ENCODE measurements around the gene WRAP53. TPM values are rescaled to one million over a fixed set of nuclear protein-coding genes. Genes with fewer than 3 reads are reported as not detected.

The WRAP53 gene
- total RNA-seq, 2 donors from 2014 or later = 3.7 to 6.1 TPM

DNA sequence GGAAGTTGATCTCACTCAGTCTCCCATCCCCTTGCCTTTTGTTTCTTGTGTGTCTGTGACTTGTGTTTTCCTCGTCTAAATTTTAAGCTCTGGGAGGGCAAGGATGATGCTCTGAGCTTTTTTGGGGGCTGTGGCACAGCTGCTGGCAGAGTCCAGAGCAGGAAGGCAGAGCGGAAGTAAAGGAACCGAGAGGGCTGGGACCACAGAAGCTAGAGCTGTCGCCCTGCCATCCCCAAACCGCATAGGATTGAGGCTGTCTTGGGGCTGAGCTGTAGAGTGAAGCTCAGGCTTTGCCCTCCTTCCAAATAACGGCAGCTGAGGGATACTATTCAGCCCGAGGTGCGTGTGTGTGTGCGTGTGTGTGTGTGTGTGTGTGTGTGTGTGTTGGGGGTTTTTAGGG, 25.5 kb downstream of the WRAP53 start:
- no peaks in the 10 kb centered on the region for H3K27me3 ChIP-seq
- H3K9me3 ChIP-seq = no peaks in the 10 kb centered on the region
- no peak for DNase-seq (ENCODE audit: low spot score)

DNA sequence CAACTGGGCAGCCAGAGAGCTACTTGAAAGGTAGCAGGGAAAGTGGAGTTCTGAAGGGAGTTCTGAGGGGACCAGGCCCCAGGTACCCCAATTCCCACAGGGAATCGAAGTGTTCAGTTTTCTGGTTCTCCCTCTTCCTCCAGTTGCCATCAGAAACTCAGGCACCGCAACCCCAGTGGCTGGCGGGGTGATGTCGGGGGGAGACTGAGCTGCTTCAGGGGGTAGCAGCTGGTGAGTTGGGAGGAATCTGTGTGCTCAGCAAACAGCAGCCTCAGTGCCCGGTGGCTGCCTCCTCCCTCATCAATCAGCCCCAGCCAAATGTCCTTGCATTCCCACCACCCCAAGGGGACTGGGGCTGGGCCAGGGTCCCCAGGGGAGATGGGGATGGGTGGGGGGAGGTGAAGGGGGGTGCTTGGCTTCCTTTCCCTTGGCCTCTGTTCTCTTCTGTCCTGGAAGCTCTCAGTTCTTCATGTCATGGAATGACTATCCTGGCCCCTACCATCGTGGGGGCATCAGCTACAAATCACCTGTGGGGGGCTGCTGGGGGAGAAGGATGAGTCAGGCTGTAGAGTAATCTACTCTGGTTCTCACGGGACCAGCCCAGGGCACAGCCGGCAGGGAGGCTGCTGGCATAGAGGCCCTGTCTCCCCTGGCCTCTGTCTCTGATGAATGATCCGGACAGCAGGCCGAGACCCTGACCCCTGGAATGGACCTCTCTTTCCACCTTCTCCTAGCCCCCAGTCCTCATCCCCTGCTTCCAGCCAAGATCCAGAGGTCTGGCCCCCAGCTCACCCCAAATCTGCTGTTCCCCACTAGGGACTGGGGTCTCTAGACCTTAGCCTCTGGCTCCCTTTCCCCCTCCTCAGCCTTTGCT, 26.7 kb downstream of the WRAP53 start:
- H3K27ac ChIP-seq = no peak overlapping the region
- H3K4me1 ChIP-seq = peaks cover 0 to 21% of the 10 kb centered on the region in 2 donors
- TF ChIP-seq, protein P1, sequence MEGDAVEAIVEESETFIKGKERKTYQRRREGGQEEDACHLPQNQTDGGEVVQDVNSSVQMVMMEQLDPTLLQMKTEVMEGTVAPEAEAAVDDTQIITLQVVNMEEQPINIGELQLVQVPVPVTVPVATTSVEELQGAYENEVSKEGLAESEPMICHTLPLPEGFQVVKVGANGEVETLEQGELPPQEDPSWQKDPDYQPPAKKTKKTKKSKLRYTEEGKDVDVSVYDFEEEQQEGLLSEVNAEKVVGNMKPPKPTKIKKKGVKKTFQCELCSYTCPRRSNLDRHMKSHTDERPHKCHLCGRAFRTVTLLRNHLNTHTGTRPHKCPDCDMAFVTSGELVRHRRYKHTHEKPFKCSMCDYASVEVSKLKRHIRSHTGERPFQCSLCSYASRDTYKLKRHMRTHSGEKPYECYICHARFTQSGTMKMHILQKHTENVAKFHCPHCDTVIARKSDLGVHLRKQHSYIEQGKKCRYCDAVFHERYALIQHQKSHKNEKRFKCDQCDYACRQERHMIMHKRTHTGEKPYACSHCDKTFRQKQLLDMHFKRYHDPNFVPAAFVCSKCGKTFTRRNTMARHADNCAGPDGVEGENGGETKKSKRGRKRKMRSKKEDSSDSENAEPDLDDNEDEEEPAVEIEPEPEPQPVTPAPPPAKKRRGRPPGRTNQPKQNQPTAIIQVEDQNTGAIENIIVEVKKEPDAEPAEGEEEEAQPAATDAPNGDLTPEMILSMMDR (IDR thresholded peaks at IDR 0.05) = no peak
- H3K4me3 ChIP-seq = no peak overlapping the region
- DNase-seq (ENCODE audit: low spot score) = no peak
- no peaks in the 10 kb centered on the region for H3K9me3 ChIP-seq
- no peaks in the 10 kb centered on the region for H3K36me3 ChIP-seq
- no peaks in the 10 kb centered on the region for H3K27me3 ChIP-seq

More for the DNA sequence above, 25.5 kb downstream of the WRAP53 start:
- Histone ChIP-seq H3K36me3 (no peaks in the 10 kb centered on the region), H3K4me1 (peaks cover 0 to 21% of the 10 kb centered on the region in 2 donors), H3K4me3 (no peak overlapping the region), H3K27ac (no peak overlapping the region)
- TF ChIP-seq, protein P1 (IDR thresholded peaks at IDR 0.05) = no peak

DNA sequence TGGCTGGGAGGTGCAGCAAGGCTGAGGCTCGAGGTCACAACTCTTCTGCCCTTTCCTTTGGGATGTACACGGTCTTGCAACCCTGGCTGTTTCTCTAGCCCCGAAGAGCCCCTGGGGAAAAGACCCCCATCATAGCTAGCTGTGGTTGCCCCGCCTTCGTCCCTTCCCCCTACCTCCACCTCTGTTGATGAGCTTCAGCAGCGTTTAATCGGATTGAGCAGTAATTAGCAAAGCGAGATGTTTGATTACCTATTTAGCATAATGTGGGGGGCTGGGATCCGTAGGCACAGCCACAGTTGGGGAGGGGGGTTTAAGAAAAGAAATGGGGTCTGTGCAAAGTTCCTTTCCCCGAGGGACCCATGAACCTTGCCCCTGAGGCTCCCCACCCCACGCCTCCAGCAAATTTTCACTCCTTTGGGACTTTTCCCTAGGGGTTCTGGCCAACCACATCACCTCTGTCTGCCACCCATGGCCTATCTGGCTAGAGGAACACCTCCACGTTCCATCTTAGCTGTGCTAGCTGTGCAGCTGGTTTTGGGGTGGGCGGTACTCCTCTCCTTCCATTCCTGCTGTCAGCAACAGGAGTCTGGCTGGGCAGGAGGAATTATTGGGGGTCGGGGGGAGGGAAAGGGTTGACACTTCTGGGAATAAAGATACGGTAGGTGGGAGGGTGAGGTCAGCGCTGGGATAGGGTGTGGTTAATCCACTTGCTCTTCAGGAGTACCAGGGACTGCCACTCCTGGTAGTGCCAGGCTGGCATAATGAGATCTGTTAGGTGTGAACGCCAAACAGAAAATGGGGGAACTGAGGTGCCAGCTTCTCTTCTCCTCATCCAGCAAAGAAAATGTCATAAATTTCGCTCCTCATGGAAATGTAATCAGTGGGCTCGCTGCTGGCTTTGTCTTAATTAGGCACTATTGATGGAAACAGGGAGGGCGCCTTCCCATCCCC, 27.9 kb downstream of the WRAP53 start:
- no peaks in the 10 kb centered on the region for H3K9me3 ChIP-seq
- H3K27ac ChIP-seq = peak overlapping the region; percentile 63 to 69
- no peak for DNase-seq (ENCODE audit: low spot score)
- TF ChIP-seq, protein P1 (IDR thresholded peaks at IDR 0.05) = no peak
- H3K4me1 ChIP-seq = peaks cover 0 to 21% of the 10 kb centered on the region in 2 donors
- H3K4me3 ChIP-seq = peak overlapping the region; percentile 60 to 64
- no peaks in the 10 kb centered on the region for H3K36me3 ChIP-seq
- H3K27me3 ChIP-seq = no peaks in the 10 kb centered on the region

DNA sequence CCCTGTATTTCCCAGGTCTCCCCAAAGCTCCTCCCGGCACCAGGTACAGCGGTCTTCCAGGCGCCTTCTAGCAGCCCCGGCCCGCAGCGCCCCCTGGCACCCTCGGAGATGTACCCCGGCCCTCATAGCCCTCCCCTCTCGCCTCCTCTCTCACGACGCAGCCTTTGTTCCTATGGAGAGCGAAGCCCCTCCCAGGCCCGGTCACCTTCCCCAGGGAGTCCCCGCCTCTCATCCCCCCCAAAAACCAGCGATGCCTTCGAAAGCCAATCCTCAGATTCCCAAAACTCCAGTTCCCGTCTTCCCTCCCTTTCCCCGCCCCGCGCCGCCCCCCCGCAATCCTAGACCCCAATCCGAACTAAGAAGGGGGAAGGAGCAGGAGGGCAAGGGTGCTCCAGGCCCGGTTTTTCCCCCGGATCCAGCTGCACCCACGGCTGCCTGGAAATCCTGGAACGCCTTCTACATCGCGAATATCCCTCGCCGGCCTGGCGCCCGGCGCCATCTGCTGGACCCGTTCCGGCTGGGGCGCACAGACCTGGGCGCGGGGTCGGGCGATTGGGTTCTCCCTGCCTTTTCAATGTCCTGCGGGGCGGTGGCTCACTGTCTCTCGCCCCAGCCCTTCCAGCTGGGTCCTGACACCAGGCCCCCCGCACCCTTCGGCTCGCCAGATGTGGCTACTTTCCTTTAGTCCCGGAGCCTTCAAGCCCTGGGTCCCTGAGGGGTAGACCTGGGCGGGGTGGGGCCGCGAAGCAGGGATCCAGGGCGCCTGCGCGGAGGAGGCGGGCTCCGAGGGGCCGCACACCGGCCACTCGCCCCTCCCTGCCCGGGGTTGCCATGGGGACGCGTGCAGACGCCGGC, 28.9 kb downstream of the WRAP53 start, which contains the start of gene DNAH2:
Gene DNAH2, plus strand, starts transcription at position 844 of the 855 bp plus-strand sequence. CDS start 1,991 bp downstream, outside the sequence.
- Histone ChIP-seq H3K4me1 (peaks cover 0 to 21% of the 10 kb centered on the region in 2 donors), H3K27ac (peak within 1 kb of the TSS; percentile 63 to 69), H3K36me3 (no peaks in the 10 kb centered on the region), H3K9me3 (no peaks in the 10 kb centered on the region), H3K27me3 (no peaks in the 10 kb centered on the region), H3K4me3 (peak within 1 kb of the TSS; percentile 60 to 64)
- DNase-seq (ENCODE audit: low spot score) = peak; percentile 71
- TF ChIP-seq, protein P1 (IDR thresholded peaks at IDR 0.05) = peak; percentile 28 to 72
